Spleen (tissue), 7 donors: ENCODE data around the gene AKR1C2.
"Not testable (repeated sequence)": the region's sequence is repeated elsewhere in the genome, so short reads cannot be mapped to it uniquely, and the experiment has no call there.

Source experiments
- CTCF ChIP-seq, 11 experiments: fragments of 200-600 bp in 7 of 11; fragments of 450-650 bp in 4 of 11; sonication (generic) in 4 of 11; IDR thresholded peaks in 8 of 11; conservative IDR thresholded peaks in 3 of 11; 1 replicate in 7 of 11; 2 replicates in 4 of 11; pipeline versions ENCODE4 v1.4.0 to v1.8.0; 2016 to 2021; ENCODE audit warnings: antibody characterized with exemption in 11 of 11, inconsistent platforms in 4 of 11, mild to moderate bottlenecking in 1 of 11
- POLR2A ChIP-seq, 3 donors: fragments of 450-650 bp; IDR thresholded peaks; one replicate each; pipeline ENCODE4 v1.5.1; 2017; ENCODE audit warnings: antibody characterized with exemption in 3 of 3, mild to moderate bottlenecking in 1 of 3
- donor health status: DM: no; HTN: no; CAD: no; lungs with moderate emphysema.
- donor health status: DM: no; HTN: no; CAD: no.
- donor health status: DM: no; HTN: no; CAD: no.

GRCh38 chr10:4991463-4991862 lies 12.2 kb downstream of the AKR1C2 start:
- not testable (repeated sequence) for TF ChIP-seq CTCF (IDR thresholded peaks at IDR 0.05 in 8 of 11, conservative IDR thresholded peaks at IDR 0.05 in 3 of 11); POLR2A (IDR thresholded peaks at IDR 0.05)
